Natural killer cell treated with Interleukin-12 subunit alpha and Interleukin-12 subunit beta and Interleukin-15 and Interleukin-18, amount 100 ng/mL, for 72 hours (primary cell): Measurements from ENCODE around the gene JAK1. TPM values are rescaled to one million over a fixed set of nuclear protein-coding genes. Genes with fewer than 3 reads are reported as not detected.
A peak's percentile ranks its signal among the peaks of the same experiment; 100 is the strongest.
"Not testable (repeated sequence)": the region's sequence is repeated elsewhere in the genome, so short reads cannot be mapped to it uniquely, and the experiment has no call there.

Experiments used
- ATAC-seq, 2 donors: fragments of 150-1000 bp; cut with Tn5 transposase in 1 of 2; sonication (Bioruptor Pico), chemical (Tn5 transposase) in 1 of 2; 2 replicates each; pipeline ENCODE4 v1.10.0; 2021
- DNase-seq: peaks from one replicate; pipeline ENCODE4 v3.0.0; 2022; ENCODE audit warnings: low spot score
- H3K27ac Mint-ChIP-seq, 2 donors: 1 replicate in 1 of 2; 2 replicates in 1 of 2; pipeline ENCODE4 v1.8.0; 2022; ENCODE audit warnings: mixed read lengths in 2 of 2, mild to moderate bottlenecking in 1 of 2, moderate library complexity in 1 of 2
- H3K27me3 Mint-ChIP-seq, 2 donors: 1 replicate in 1 of 2; 2 replicates in 1 of 2; pipeline ENCODE4 v1.8.0; 2022; ENCODE audit warnings: mixed read lengths in 2 of 2
- H3K36me3 Mint-ChIP-seq: one replicate; pipeline ENCODE4 v1.8.0; 2022; ENCODE audit warnings: mixed read lengths
- H3K4me1 Mint-ChIP-seq, 2 donors: 1 replicate in 1 of 2; 2 replicates in 1 of 2; pipeline ENCODE4 v1.8.0; 2022; ENCODE audit warnings: low read depth in 2 of 2, mixed read lengths in 2 of 2, mild to moderate bottlenecking in 1 of 2
- H3K4me3 Mint-ChIP-seq: one replicate; pipeline ENCODE4 v1.8.0; 2022; ENCODE audit warnings: mixed read lengths
- H3K9me3 Mint-ChIP-seq: 2 replicates; pipeline ENCODE4 v1.8.0; 2022; ENCODE audit warnings: mixed read lengths
- total RNA-seq, 2 donors: library from RNA; stranded (reverse); gene quantifications; one replicate each; pipeline ENCODE4 v1.2.3, GENCODE V29; 2022

Gene JAK1
- total RNA-seq, 2 donors from 2014 or later: 132 to 198 TPM

DNA sequence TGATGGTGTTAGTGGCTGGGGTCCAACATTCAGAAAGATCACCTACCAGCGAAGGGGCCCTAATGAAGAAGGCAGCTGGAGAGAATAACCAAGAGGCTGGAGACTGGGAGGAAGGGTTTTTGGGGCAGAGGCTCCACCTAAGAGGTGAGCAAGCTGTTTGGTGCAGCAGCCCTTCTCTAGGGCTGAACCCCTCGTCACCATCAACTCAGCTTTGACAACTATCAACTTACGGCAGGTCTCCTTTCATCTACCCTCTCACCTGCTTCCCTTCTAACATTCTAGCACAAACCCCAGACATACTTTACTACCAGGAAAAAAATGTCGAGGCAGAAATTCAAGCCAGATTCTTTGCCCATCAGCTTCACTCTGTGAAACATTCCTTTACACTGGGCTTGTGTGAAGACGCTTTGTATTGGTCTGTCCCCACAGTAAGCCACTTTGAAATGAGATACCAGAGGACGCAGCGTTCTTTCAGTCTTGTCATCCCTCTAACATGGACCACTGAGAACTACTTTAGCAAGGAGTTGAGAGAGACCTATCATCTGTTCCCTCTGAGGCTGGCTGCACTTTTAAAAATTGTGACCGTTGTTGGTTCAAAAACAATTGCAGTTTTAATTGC is 136.8 kb downstream of the JAK1 start:
- Mint-ChIP-seq H3K27me3 (no peaks in the 10 kb centered on the region), H3K36me3 (peaks cover 14% of the 10 kb centered on the region), H3K27ac (peak overlapping the region; percentile 95 to 96), H3K4me3 (no peak overlapping the region), H3K4me1 (peaks cover 33 to 40% of the 10 kb centered on the region in 2 donors), H3K9me3 (no peaks in the 10 kb centered on the region)
- ATAC-seq (no peak), DNase-seq (no peak)

DNA sequence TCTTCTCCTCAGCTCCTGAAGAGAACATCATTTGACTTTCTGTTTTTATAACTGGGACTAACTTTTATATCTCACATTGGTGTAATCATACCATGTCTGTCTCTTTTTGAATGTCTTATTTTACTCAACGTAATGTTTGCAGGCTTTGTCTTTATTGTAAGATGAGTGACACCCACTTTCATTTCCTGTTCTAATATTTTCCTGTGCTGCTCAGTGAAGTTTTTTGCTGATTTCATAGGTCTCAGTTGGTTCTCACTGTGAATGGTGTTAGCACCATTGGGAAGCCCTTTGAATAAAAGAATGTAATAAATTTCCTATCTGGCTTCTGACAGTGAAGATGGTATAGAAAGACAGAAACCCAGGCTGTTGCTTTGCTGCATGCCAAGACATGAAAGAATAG is 137.5 kb downstream of the JAK1 start:
- no peak for DNase-seq
- peak overlapping the region; percentile 95 to 96 for H3K27ac Mint-ChIP-seq
- peak overlapping the region; percentile 73 for H3K4me3 Mint-ChIP-seq
- H3K27me3 Mint-ChIP-seq: no peaks in the 10 kb centered on the region
- no peak for ATAC-seq
- H3K36me3 Mint-ChIP-seq: peaks cover 9% of the 10 kb centered on the region
- H3K4me1 Mint-ChIP-seq: peaks cover 39 to 46% of the 10 kb centered on the region in 2 donors
- no peaks in the 10 kb centered on the region for H3K9me3 Mint-ChIP-seq

- Mint-ChIP-seq H3K4me3 (peak overlapping the region; percentile 73), H3K36me3 (no peaks in the 10 kb centered on the region), H3K4me1 (peaks cover 39 to 46% of the 10 kb centered on the region in 2 donors), H3K27ac (peak overlapping the region; percentile 95 to 96), H3K9me3 (no peaks in the 10 kb centered on the region), H3K27me3 (no peaks in the 10 kb centered on the region)
- ATAC-seq (peak; percentile 93 to 95), DNase-seq (no peak)
Measured at GRCh38 chr1:64826991-64827390, 139.4 kb downstream of the JAK1 start.

GRCh38 chr1:64823691-64824476 is 142.5 kb downstream of the JAK1 start:
- H3K4me1 Mint-ChIP-seq: peaks cover 35 to 37% of the 10 kb centered on the region in 2 donors
- H3K27ac Mint-ChIP-seq: peak overlapping the region; percentile 23 to 70
- ATAC-seq: peak in 1 of 2 donors; percentile 52
- H3K9me3 Mint-ChIP-seq: no peaks in the 10 kb centered on the region
- peaks cover 0 to 3% of the 10 kb centered on the region in 2 donors for H3K27me3 Mint-ChIP-seq
- peak overlapping the region; percentile 34 for H3K4me3 Mint-ChIP-seq
- H3K36me3 Mint-ChIP-seq: no peaks in the 10 kb centered on the region
- DNase-seq: peak; percentile 73

- DNase-seq (no peak), ATAC-seq (no peak)
- H3K9me3 Mint-ChIP-seq: no peaks in the 10 kb centered on the region
- H3K27me3 Mint-ChIP-seq: peaks cover 0 to 3% of the 10 kb centered on the region in 2 donors
- H3K4me3 Mint-ChIP-seq: no peak overlapping the region
- H3K27ac Mint-ChIP-seq: no peak overlapping the region
- H3K36me3 Mint-ChIP-seq: no peaks in the 10 kb centered on the region
- peaks cover 25% of the 10 kb centered on the region in 2 donors for H3K4me1 Mint-ChIP-seq
Measured at GRCh38 chr1:64822621-64823020, 143.7 kb downstream of the JAK1 start.

DNA sequence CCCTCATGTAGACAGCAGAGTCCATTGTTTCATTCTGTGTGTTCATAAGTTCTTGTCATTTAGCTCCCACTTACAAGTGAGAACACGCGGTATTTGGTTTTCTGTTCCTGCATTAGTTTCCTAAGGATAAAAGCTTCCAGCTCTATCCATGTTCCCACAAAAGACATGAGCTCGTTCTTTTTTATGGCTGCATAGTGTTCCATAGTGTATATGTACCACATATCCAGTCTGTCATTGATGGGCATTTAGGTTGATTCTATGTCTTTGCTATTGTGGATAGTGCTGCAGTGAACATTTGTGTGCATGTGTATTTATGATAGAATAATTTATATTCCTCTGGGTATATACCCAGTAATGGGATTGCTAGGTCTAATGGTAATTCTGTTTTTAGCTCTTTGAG is 145.8 kb downstream of the JAK1 start:
- not testable (repeated sequence) for ATAC-seq, H3K27ac Mint-ChIP-seq, H3K27me3 Mint-ChIP-seq, H3K4me3 Mint-ChIP-seq, H3K9me3 Mint-ChIP-seq, H3K36me3 Mint-ChIP-seq, DNase-seq
- peaks cover 10 to 15% of the 10 kb centered on the region in 2 donors for H3K4me1 Mint-ChIP-seq

- H3K4me3 Mint-ChIP-seq, ATAC-seq, DNase-seq, H3K36me3 Mint-ChIP-seq, H3K9me3 Mint-ChIP-seq, H3K4me1 Mint-ChIP-seq, H3K27me3 Mint-ChIP-seq, H3K27ac Mint-ChIP-seq: not testable (repeated sequence)
Measured at GRCh38 chr1:64817364-64817763, 149.0 kb downstream of the JAK1 start.

- no peak for DNase-seq
- no peak overlapping the region for H3K4me3 Mint-ChIP-seq
Measured at GRCh38 chr1:64814427-64814826, 151.9 kb downstream of the JAK1 start.

DNA sequence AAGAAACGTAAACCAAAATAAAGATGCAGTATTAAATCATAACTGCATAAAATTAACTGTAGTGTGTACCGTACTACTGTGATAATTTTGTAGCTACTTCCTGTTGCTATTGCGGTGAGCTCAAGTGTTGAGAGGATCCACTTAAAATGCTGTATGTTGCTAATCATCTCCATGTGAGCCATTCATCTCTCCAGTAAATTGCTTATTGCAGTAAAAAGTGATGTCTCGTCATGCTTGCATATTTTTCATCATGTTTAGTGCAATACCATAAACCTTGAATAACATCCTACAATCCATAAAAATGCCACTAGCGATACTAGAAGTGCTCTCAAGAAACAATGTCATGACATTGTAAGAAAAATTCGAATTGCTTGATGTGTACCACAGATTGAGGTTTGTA is 155.2 kb downstream of the JAK1 start:
- no peak overlapping the region for H3K4me3 Mint-ChIP-seq
- no peaks in the 10 kb centered on the region for H3K36me3 Mint-ChIP-seq
- no peaks in the 10 kb centered on the region for H3K9me3 Mint-ChIP-seq
- DNase-seq (no peak), ATAC-seq (no peak)
- no peaks in the 10 kb centered on the region for H3K4me1 Mint-ChIP-seq
- no peak overlapping the region for H3K27ac Mint-ChIP-seq
- no peaks in the 10 kb centered on the region for H3K27me3 Mint-ChIP-seq

More at GRCh38 chr1:64814427-64814826, 151.9 kb downstream of the JAK1 start:
- Mint-ChIP-seq H3K36me3 (peaks cover 4% of the 10 kb centered on the region), H3K9me3 (peaks cover 3% of the 10 kb centered on the region), H3K4me1 (peaks cover 4 to 5% of the 10 kb centered on the region in 2 donors), H3K27me3 (no peaks in the 10 kb centered on the region), H3K27ac (no peak overlapping the region)
- ATAC-seq: no peak

DNA sequence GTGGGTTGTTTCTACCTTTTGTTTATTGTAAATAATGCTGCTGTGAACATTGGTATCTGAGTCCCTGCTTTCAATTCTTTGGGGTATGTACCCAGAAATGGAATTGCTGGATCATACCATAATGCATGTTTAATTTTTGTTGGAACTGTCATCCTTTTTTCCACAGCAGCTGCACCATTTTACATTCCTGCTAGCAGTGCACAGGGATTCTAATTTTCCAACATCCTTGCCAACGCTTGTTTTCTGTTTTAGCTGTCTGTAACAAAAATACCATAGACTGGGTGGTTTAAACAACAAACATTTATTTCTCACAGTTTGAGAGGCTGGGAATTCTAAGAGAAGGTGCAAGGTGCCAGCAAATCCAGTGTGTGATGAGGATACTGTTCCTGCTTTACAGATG is 156.3 kb downstream of the JAK1 start:
- Mint-ChIP-seq H3K27ac (no peak overlapping the region), H3K4me3 (no peak overlapping the region), H3K36me3 (no peaks in the 10 kb centered on the region), H3K27me3 (no peaks in the 10 kb centered on the region), H3K4me1 (no peaks in the 10 kb centered on the region), H3K9me3 (no peaks in the 10 kb centered on the region)
- no peak for DNase-seq
- no peak for ATAC-seq

- H3K9me3 Mint-ChIP-seq: no peaks in the 10 kb centered on the region
- no peak for ATAC-seq
- no peak overlapping the region for H3K4me3 Mint-ChIP-seq
- H3K36me3 Mint-ChIP-seq: no peaks in the 10 kb centered on the region
- no peak overlapping the region for H3K27ac Mint-ChIP-seq
- no peaks in the 10 kb centered on the region for H3K27me3 Mint-ChIP-seq
- DNase-seq: no peak
- no peaks in the 10 kb centered on the region for H3K4me1 Mint-ChIP-seq
Measured at GRCh38 chr1:64809309-64809708, 157.0 kb downstream of the JAK1 start.

- H3K4me3 Mint-ChIP-seq: no peak overlapping the region
- H3K27ac Mint-ChIP-seq: no peak overlapping the region
- ATAC-seq (no peak), DNase-seq (no peak)
- H3K27me3 Mint-ChIP-seq: peaks cover 0 to 10% of the 10 kb centered on the region in 2 donors
- peaks cover 10% of the 10 kb centered on the region for H3K36me3 Mint-ChIP-seq
- no peaks in the 10 kb centered on the region for H3K4me1 Mint-ChIP-seq
- H3K9me3 Mint-ChIP-seq: no peaks in the 10 kb centered on the region
Measured at GRCh38 chr1:64801851-64802523, 164.4 kb downstream of the JAK1 start.

GRCh38 chr1:64798872-64799271 is 167.5 kb downstream of the JAK1 start:
- H3K36me3 Mint-ChIP-seq: peaks cover 10% of the 10 kb centered on the region
- no peaks in the 10 kb centered on the region for H3K9me3 Mint-ChIP-seq
- no peak overlapping the region for H3K27ac Mint-ChIP-seq
- ATAC-seq (no peak), DNase-seq (no peak)
- peaks cover 0 to 10% of the 10 kb centered on the region in 2 donors for H3K27me3 Mint-ChIP-seq
- H3K4me3 Mint-ChIP-seq: no peak overlapping the region
- no peaks in the 10 kb centered on the region for H3K4me1 Mint-ChIP-seq
